Epithelial cell of esophagus (primary cell): ENCODE data around the gene PTGDS.

Source experiments
- DNase-seq: peaks from one replicate; pipeline ENCODE4 v3.0.0; 2010; ENCODE audit warnings: low read depth
- H3K4me3 ChIP-seq: 2 replicates; pipeline ENCODE4 v1.5.1; 2011; ENCODE audit warnings: mild to moderate bottlenecking, low read length, control low read depth
- CTCF ChIP-seq: IDR thresholded peaks from 2 replicates; pipeline ENCODE4 v1.5.1; 2011; ENCODE audit warnings: low read depth, mild to moderate bottlenecking, low read length, control low read depth, inconsistent platforms; ENCODE audit not compliant: insufficient read depth; ENCODE audit errors: missing control alignments

The PTGDS gene

GRCh38 chr9:136947028-136947891, 30.0 kb upstream of the PTGDS start:
- H3K4me3 ChIP-seq: no peak overlapping the region
- no peak for DNase-seq
- TF ChIP-seq CTCF: no peak

- DNase-seq: peak; percentile 51
- no peak overlapping the region for H3K4me3 ChIP-seq
- TF ChIP-seq CTCF: peak; percentile 33
Observed at GRCh38 chr9:136947955-136948510, 29.3 kb upstream of the PTGDS start.

GRCh38 chr9:136949239-136949816, 28.0 kb upstream of the PTGDS start:
- H3K4me3 ChIP-seq: peak overlapping the region; percentile 70
- TF ChIP-seq CTCF: no peak
- DNase-seq: no peak

GRCh38 chr9:136949817-136950655, 27.3 kb upstream of the PTGDS start:
- peak; percentile 9 for TF ChIP-seq CTCF
- peak; percentile 93 for DNase-seq
- peak overlapping the region; percentile 70 for H3K4me3 ChIP-seq

GRCh38 chr9:136950656-136951276, 26.5 kb upstream of the PTGDS start:
- no peak for TF ChIP-seq CTCF
- H3K4me3 ChIP-seq: peak overlapping the region; percentile 70
- DNase-seq: no peak
